NCI-H345 (cell line): Measurements from ENCODE around the gene HOXB9.
A peak's percentile ranks its signal among the peaks of the same experiment; 100 is the strongest.

Experiments
- DNase-seq: peaks from one replicate; lab custom pipeline; 2025; lab: John Stamatoyannopoulos, UW

HOXB9 gene

DNA sequence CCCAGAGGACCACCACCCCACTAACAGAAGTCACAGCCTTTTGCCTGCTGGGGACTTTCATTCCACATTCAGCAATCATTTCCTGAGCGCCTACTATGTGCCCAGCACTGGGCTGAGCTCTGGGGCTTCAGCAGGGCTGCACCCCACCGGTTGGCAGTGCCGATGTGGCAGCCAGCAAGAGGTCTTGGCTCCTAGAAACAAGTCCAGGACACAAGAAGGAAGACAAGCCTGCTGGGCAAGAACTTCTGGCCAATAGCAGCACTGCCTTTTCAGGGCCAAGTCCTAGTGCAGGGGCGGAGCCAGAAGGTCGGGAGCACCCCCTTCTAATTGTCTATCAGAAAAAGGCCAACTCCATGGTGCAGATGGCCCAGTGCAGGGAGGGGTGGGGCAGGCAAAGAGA, 13.0 kb upstream of the HOXB9 start:
- no peak for DNase-seq

DNA sequence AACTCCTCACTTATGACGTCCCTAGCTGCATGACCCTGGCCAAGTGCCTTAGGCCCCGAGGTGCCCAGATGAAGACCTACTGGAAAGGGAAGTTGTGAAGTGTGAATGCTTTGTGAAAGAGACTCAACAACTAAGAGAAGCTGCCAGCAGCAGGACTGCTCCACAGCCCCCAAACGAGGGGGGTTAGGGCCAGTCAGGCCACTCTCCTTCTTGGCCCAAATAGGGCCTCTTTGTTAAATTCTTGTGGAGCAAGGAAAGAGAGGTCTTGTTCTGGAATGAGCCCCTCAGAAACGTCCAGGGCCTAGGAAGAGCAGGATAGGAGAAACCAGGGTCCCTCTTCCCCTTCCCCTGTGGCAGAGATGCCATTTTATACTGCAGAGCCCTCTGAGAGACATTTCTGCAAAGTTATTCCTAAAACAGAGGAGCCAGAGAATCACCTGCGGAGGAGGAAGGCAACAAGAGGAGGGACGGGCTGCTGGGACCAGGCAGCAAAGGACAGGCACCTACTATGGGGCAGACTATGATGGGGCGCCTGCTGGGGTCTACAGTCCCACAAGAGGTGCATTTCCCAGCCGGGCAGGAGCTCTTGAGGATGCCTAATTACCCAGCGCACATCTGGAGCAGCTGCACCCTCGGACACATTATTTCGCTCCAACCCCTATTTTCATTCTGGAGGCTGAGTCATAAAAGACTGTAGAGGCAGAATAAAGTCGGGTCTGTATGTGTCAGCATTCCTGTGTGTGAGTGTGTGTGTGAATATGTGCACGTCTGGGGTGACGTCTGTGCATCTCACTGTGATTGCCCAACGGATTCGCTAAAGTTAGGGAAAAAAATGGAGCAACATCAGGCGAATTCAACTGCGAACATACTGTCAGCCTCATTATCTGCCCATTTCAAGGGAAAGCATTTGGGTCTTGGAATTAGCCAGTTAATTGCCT, 11.4 kb upstream of the HOXB9 start:
- no peak for DNase-seq

DNA sequence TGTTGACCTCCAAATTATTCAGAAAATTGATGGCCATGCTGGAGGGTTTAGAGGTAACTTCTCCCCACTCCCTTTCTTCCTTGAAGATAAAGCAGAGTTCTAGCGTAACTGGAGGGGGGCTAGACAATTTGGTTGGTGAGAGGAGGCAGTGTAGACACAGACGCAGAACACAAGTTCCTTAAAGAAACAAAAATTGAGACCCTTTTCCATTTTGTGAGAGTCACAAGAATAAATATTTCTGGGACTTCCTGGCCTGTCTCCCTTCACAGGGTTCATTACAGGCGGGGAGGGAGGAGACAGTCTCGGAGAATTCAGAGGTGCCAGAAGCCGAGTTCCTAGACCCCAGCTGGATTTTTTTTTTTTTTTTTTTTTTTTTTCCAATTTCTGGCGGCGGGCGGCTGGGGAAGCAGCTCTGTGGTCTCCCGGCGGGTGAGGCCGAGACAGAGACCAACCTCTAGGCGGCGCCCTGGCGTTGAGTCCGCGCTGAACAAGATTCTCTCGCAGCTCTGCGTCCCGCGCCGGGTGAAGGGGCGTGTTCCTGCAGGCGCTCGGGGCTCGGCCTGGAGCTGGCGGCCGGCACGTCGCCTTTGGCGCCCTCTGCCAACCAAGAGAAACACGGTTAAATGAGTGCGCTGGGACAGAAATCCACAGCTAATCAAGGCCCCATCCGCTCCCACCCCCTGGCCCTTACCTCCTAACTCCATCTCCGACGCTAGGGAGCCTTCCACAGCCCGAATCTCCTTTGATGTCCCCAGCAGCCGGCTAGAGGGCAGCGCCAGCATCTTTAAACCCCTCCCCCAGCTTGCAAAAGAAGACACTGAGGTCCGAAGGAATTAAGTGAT, 10.2 kb upstream of the HOXB9 start:
- no peak for DNase-seq

DNA sequence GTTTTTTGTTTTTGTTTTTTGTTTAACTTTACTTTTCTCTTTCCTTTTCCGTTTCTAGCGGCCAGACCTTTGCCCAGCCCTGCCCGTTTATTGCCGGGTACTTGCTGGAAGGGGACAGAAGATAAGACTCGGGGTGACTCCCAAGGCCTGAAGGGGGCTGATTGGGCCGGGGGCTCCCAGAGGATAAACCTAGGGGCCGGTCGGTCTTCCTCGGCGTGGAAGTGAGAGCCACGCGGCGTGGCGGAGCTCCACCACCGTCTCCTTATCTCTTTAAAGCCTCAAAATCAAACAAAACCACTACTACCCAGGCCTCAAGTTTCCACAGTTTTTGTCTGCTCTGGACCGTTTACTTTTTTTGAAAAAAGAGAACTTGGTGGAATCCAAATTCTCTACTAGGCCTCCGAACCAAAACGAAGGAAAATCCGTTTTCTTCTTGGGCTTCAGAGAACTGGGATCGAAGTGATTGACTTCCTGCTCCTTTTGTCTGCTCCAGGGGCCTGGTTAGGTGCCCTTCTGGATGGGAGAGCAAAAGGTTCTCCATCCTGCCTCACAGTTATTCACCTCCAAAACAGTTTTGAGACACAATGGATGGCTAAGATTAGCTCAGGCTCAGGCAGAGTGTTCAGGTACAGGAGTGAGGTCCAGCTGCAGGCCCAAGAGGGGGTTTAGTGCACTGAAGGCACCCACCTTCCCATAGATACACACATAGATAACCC, 8.5 kb upstream of the HOXB9 start:
- no peak for DNase-seq

DNA sequence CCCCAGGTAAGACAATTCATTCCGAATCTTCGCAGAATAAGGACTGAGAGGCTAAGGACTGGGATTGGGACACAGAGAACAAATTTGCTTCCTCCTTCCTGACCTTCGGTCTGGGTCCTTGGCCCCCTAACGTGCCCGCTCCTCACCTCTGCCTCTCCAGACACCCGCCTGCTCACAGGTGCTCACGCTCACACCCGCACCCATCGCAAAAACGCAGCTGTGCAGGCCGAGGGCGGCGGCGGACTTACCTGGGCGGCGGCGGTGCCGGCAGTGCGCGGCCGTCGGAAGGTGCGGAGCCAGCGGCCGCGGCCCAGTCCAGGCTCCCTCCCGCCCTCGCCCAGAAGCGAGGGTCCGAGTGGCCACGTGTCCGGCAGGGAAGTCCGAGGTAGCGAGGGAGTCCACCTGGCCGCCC, 7.1 kb upstream of the HOXB9 start:
- no peak for DNase-seq

DNA sequence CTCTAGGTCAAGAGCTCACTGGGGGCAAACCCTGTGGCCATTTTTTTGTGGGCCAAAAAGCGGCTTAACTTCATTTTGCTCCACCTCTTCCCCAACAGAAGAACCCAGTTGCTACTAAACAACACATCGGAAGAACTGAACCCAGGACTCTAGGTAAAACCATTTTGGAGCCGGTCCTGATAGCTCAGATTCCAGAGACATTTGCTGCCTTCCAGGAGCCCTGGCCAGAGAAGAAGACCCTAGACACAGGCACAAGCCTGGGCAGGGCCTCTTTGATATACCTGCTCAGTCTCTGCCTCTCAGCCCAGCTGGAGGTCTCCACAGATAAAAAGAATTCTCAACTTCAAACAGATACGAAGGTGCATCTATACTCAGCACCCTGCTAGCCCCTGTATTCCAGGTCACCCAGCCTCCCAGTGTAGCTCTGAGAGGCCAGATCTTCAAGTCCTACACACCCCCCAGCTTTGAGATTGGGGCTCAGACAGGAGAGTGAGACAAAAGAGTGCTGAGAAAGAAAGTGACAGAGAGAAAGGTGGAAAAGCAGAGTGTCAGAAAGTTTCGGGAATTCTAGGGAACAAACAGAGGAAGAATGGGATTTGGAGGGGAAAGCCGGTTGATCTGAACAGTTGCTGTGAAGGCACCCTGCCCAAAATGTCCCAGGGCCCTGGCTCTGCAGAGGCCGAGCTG, 6.6 kb upstream of the HOXB9 start:
- DNase-seq = no peak

DNA sequence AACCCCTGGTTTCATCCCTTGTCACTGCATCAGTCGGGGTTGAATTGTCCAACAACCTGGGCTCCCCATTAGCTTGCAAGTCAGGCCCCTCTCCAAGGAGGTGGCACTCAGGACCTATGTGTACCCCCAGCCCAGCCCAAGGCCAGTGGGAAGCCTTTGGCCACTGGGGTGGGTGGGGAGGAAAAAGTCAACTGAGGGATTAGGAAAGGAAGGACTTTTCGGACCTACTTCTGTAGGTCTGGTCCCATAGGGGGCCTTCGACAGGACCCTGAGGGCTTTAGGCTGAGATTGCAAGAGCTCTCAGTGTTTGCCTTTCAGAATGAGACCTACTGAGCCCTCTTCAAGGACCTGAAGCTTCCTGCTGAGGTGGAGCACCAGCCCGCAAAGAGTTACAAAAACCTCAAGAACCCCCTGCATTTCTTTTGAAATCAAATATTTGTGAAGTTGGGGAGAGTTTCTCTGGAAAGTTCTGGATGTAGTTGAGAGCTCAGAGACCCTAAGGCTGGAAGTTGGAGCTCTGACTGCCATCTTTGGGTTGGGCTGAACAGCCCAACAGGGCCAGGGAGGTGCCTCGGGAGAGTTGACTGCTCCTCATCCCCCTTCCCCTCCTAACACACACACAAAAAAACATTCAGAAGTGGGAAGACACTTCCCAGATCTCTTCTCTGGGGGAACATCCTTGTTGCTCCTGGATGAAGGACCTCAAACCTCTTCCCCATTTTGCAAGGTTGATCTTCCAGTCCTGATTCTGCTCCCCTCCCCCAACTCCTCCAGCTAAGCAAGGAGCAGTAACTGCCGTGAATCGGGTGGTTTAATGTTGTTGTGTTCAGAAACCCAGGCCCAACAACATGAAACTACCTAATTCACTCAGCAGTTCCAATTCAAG, 5.8 kb upstream of the HOXB9 start:
- DNase-seq = no peak

DNA sequence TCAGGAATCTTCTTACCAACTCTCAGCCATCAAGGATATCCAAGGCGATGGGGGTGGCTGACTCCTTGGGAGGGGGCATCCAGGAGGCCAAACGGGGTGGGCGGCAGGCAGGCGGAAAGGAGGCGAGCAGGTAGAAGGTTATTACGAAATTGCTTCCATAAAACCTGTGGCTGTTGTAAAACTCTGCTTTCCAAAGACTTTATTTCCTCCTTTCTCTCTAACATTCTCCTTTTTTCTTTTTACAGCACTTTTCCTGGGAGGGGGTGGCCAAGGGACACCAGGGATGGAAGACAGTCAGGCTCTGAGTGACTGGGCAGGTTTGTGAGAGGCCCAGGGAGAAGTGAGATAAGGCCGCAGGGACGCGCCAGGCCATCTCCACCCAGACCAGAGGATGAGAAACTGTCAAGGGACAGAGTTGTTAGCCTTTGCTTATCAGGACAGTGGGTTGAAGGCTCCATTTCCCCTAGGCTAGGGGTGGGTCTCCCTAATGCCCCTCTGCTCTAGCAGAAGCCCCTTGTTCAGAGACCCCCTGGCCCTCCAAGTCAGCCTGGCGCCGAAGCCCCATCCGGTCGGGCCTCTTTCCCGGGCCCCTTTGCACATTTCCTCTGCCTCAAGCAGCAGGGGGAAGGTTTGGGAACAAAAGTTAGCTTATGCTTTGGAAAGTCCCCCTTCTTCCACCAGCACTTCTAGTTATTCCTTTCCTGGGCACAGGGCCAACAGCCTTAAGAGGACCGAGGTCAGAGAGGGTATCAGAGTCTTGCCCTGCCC, 5.0 kb upstream of the HOXB9 start:
- no peak for DNase-seq

- DNase-seq = no peak
Observed at GRCh38 chr17:48630009-48630924, 4.1 kb upstream of the HOXB9 start.

DNA sequence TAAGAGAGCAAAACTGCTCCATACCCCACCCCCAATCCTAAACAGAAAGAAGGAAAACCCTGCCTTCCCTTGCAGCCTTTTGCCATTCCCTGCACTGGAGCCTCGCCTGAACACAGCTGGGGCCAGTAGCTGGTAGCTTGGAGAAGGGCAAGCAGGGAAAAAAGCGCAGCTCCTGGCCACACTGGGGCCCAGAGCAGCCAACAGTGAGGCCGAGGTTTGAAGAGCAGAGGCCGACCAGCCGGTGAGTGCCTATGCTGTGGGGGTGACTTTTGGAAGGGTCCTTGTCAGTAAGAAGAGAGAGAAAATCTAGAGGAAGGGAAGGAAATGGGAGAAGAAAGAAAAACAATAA, 3.2 kb upstream of the HOXB9 start:
- no peak for DNase-seq

- no peak for DNase-seq
Observed at GRCh38 chr17:48628649-48629410, 2.7 kb upstream of the HOXB9 start.

DNA sequence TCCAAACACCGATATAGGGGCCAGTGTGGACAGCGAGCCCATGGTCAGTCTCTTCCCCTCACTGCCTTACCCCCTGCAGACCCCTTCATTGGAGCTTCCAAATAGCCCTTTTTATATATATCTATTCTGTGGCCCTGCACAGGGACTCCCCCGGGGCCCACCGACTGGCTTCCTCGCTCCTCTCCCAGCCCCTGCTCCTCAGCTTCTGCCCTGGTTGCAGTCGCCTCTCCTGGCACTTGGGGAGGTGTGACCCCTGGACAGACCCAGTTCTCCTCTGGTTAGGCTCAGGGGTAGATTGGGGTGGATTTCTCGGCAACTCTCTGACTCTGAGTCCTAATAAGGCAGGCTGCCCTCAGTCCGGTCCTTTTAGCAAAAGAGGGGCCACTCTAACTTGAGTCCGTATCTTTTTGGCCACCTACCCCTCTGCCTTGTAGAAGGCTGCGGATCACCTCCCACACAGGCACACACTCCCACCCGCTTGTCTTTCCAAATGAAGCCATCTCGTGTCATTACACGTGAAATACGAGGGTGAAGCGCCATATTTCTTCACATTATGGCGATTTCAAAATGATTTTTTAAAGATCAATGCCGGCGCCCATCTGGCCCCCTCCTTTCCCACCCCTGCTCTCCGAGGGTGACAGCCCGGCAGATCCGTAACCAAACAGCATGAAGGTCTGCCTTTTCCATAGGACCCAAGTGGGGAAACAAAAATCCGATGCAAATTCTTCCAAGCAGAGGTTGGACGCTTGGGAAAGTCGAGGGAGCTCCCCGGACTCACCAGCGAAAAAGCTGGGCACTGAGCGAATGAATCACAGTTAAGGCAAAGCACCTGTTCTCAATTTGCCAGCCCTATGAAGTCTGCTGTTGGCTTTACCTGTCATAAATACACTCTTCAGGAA, 1.7 kb upstream of the HOXB9 start:
- no peak for DNase-seq

- DNase-seq = no peak
Observed at GRCh38 chr17:48627118-48627597, 1.0 kb upstream of the HOXB9 start.

DNA sequence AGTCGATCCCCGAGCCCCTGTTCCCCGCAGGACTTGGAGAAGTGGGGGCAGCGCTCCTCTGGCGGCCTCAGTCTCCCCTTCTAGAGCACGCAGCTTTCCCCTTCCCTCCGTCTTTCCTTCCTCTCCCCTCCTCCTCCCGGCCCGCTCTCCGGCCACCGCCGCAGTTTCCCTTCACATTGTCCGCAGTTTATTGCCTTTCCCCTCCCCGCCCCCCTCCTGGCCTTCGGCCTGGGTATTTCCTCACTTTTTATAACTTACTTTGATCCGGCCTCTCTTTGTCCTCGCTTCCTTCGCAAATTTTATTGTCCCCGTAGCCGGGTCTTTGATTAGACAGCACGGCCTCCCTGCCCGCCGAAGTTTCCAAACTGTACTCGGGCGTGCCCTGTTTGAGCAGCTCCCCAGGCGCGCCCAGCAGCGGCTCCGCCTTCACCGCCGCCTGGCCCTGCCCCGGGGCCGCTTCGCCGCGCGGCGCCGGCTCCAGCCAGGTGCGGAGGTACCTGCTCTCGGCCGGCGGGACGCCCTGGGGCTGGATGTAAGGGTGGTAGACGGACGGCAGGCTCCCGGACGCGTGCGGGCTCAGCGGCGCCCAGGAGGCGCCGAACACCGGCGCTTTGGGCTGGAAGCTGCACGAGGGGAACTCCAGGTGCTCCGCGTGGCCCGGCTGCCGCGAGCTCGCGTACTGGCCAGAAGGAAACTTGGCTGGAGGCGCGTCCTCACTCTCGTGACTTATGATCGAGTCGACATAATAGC, 488 bp downstream of the HOXB9 start:
- DNase-seq = peak; percentile 37

DNA sequence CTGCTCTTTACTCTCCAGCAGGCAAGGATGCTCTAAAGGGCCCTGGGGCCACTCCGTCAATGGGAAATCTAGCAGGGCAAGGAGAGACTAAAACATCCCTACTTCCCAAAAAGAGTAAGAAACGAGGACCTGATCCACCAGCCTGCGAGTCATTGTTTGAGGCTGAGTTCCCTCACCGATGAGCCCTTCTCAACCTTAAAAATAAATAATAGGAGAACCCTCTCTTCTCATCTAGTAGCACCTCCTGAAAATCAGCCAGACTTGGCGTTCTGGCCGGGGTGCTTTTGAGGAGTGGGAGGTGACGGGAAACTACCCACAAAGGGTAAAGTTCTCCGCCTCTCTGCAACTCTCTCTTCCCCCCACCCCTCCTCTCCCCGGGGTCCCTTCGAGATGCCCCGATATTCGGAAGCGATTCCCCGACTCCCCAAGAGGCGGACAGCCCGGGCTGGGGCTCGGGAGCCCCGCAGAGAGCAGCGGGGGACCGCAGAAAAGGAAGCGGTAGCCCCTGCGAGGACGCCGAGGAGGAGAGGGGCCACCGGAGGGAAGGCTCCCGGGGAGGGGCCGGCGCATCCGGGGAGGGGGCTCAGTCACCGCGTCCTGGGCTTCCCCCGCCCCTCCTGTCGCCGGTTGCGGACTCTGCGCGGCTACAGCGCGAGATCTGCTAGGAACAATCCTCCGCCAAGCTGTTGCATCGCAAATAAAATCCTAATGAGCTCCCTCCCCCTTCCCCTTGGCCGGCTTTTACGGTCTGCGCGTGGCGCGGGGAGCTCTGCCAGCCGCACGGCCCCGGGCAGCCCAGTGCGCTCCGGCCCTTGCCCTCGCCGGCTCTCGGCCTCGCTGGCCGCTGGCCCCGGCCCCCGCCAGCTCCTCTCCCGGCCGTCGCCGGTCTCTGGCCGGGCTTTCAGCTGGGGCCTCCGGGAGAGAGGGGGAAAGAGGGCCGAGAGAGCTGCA, 1.3 kb downstream of the HOXB9 start:
- DNase-seq = peak; percentile 27
